ENCODE data around the gene CSTB.

DNA sequence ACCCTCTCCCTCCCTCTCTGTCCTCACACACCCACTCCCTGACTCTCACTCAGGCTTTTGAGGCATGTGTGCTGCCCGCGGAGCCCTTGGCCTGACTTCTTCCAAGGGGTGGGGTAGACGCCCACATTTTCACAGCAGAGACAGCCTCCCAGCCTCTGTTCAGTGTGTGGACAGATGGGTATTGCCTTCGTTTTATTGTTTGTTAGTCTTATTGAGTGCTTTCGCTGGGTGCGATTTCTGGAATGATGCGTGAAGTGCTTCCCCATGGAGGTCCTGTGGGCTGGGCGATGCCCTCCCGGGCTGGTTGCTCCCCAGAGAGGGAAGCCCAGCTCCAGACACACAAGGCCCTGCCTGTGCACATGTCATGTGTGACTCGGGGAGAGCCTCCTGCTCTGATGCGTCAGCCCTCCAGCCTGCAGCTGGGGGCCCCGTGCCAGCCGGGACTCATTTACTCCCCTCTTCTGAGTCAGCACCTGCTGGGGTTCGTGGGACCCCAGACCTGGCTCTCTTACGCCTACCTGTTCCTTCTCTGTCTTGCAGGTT lies 42.5 kb downstream of the CSTB start:
- no peak for TF ChIP-seq POLR2A (IDR thresholded peaks at IDR 0.05)
- TF ChIP-seq, protein P1, sequence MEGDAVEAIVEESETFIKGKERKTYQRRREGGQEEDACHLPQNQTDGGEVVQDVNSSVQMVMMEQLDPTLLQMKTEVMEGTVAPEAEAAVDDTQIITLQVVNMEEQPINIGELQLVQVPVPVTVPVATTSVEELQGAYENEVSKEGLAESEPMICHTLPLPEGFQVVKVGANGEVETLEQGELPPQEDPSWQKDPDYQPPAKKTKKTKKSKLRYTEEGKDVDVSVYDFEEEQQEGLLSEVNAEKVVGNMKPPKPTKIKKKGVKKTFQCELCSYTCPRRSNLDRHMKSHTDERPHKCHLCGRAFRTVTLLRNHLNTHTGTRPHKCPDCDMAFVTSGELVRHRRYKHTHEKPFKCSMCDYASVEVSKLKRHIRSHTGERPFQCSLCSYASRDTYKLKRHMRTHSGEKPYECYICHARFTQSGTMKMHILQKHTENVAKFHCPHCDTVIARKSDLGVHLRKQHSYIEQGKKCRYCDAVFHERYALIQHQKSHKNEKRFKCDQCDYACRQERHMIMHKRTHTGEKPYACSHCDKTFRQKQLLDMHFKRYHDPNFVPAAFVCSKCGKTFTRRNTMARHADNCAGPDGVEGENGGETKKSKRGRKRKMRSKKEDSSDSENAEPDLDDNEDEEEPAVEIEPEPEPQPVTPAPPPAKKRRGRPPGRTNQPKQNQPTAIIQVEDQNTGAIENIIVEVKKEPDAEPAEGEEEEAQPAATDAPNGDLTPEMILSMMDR (IDR thresholded peaks at IDR 0.05) = no peak
- no peak for TF ChIP-seq POLR2AphosphoS5 (IDR thresholded peaks at IDR 0.05)
- TF ChIP-seq EP300 (IDR thresholded peaks at IDR 0.05) = no peak

Measured in stomach (tissue), 4 donors.